Hepatocyte (in vitro differentiated cells): Measurements from ENCODE around the gene FOXE1. TPM values are rescaled to one million over a fixed set of nuclear protein-coding genes. Genes with fewer than 3 reads are reported as not detected.

Source experiments
- DNase-seq: peaks from one replicate; pipeline ENCODE4 v3.0.0-alpha.2; 2016; ENCODE audit warnings: low spot score
- H2AFZ ChIP-seq: fragments of 200-600 bp; sonication (generic); 2 replicates; pipeline ENCODE4 v1.6.0; 2016; ENCODE audit warnings: antibody characterized with exemption, mild to moderate bottlenecking
- H3K27ac ChIP-seq: fragments of 200-600 bp; sonication (generic); 2 replicates; pipeline ENCODE4 v1.5.1; 2016; ENCODE audit warnings: mild to moderate bottlenecking
- H3K27me3 ChIP-seq: fragments of 200-600 bp; sonication (generic); 2 replicates; pipeline ENCODE4 v1.6.1; 2016
- H3K36me3 ChIP-seq: fragments of 200-600 bp; sonication (generic); replicated peaks from 2 replicates; pipeline ENCODE4 v1.5.1; 2016; ENCODE audit warnings: low read depth; ENCODE audit not compliant: insufficient read depth
- H3K4me1 ChIP-seq: fragments of 200-600 bp; sonication (generic); 2 replicates; pipeline ENCODE4 v1.5.1; 2016; ENCODE audit warnings: mild to moderate bottlenecking, moderate library complexity; ENCODE audit not compliant: insufficient read depth
- H3K4me2 ChIP-seq: fragments of 200-600 bp; sonication (generic); 2 replicates; pipeline ENCODE4 v1.6.0; 2016
- H3K4me3 ChIP-seq: fragments of 200-600 bp; sonication (generic); 2 replicates; pipeline ENCODE4 v1.5.1; 2016; ENCODE audit warnings: mild to moderate bottlenecking
- H3K79me2 ChIP-seq: fragments of 200-600 bp; sonication (generic); 2 replicates; pipeline ENCODE4 v1.6.0; 2017; ENCODE audit warnings: mild to moderate bottlenecking
- H3K9me2 ChIP-seq: fragments of 200-600 bp; sonication (generic); replicated peaks from 2 replicates; pipeline ENCODE4 v1.6.0; 2017; ENCODE audit warnings: mild to moderate bottlenecking; ENCODE audit not compliant: insufficient read depth
- H3K9me3 ChIP-seq: fragments of 200-600 bp; sonication (generic); 2 replicates; pipeline ENCODE4 v1.5.1; 2016; ENCODE audit warnings: low read depth, mild to moderate bottlenecking
- H4K20me1 ChIP-seq: fragments of 200-600 bp; sonication (generic); 2 replicates; pipeline ENCODE4 v1.6.0; 2016; ENCODE audit warnings: mild to moderate bottlenecking; ENCODE audit not compliant: insufficient read depth, poor library complexity, severe bottlenecking
- EZH2 ChIP-seq: fragments of 200-600 bp; sonication (generic); IDR thresholded peaks from 2 replicates; pipeline ENCODE4 v1.6.1; 2016; ENCODE audit warnings: antibody characterized with exemption, mild to moderate bottlenecking, borderline replicate concordance
- EZH2phosphoT487 ChIP-seq: fragments of 200-600 bp; sonication (generic); IDR thresholded peaks from one replicate; pipeline ENCODE4 v1.6.1; 2018; ENCODE audit warnings: antibody characterized with exemption, mild to moderate bottlenecking, low read depth, moderate library complexity; ENCODE audit not compliant: unreplicated experiment, severe bottlenecking
- WGBS: methylation state at CpG from one replicate; pipeline ENCODE4 v1.1.6; 2016; ENCODE audit warnings: low lambda C conversion rate; ENCODE audit errors: missing lambda C conversion rate; 5-methylcytosine and 5-hydroxymethylcytosine counted together
- polyA plus RNA-seq: library from polyadenylated mRNA; unstranded; fragments of >200 nt; fragmentation: Nextera tagmentation; extraction: Ambion mirVana; gene quantifications from 2 replicates; pipeline ENCODE4 v1.2.1, GENCODE V29; 2016
- total RNA-seq: library from RNA; depleted of rRNA; stranded (reverse); fragments of >200 nt; gene quantifications from 2 replicates; pipeline ENCODE4 v1.2.3, GENCODE V29; 2014
- TF ChIP-seq, protein P1 (sequence below): fragments of 200-600 bp; sonication (generic); IDR thresholded peaks from 2 replicates; pipeline ENCODE4 v1.5.1; 2016; ENCODE audit warnings: antibody characterized with exemption, mild to moderate bottlenecking; ENCODE audit not compliant: poor library complexity

FOXE1 gene
- total RNA-seq, result 0.67 and 0.88 TPM in 2 replicates
- polyA plus RNA-seq, result 0.99 and 3.7 TPM in 2 replicates

DNA sequence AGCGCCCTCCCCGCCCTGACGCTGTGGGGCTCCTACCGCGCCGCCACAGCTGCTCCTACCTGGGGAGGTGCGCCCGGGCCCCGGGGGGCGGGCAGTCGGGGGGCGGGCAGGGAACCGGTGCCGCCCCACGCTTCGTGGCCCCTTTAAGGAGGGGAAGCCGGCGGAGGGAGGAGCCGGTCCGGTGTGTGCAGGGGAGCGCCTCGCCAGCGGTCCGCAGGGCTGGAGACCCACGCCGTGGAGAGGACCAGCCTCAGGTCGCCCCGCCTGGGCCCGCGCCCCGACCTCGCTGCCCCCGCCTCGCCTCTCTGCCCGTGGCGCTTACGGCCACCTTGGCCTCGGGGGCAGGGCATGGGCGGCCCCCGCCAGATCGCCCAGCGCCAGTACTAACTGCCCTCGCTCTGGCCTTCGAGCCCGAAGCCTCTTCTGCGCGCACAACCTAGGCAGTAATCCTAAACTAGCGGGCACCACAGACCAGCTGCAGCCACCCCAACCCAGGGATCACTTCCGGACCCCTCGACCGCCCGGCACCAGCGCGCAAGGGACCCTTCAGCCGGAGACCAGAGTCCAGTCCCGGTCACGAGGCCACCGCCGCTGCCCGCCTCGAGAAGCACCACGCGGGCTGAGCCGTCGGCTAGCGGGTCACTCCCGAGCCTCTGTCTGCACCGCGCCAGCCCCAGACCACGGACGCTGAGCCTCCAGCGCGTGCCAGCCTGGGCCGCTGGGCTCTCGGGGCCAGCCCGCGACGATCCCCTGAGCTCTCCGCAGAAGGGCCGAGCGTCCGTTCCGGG, at the start of gene FOXE1:
Gene FOXE1 (plus strand): TSS at position 171 of the 788 bp plus-strand sequence. CDS start 689 bp downstream, outside the sequence.
- H3K4me3 ChIP-seq, result peak within 1 kb of the TSS; percentile 20
- H3K9me3 ChIP-seq, result no peaks in the 10 kb centered on the region
- DNase-seq, result no peak
- TF ChIP-seq EZH2, result peak; percentile 4
- TF ChIP-seq, protein P1, sequence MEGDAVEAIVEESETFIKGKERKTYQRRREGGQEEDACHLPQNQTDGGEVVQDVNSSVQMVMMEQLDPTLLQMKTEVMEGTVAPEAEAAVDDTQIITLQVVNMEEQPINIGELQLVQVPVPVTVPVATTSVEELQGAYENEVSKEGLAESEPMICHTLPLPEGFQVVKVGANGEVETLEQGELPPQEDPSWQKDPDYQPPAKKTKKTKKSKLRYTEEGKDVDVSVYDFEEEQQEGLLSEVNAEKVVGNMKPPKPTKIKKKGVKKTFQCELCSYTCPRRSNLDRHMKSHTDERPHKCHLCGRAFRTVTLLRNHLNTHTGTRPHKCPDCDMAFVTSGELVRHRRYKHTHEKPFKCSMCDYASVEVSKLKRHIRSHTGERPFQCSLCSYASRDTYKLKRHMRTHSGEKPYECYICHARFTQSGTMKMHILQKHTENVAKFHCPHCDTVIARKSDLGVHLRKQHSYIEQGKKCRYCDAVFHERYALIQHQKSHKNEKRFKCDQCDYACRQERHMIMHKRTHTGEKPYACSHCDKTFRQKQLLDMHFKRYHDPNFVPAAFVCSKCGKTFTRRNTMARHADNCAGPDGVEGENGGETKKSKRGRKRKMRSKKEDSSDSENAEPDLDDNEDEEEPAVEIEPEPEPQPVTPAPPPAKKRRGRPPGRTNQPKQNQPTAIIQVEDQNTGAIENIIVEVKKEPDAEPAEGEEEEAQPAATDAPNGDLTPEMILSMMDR, result no peak
- no peaks in the 10 kb centered on the region for H3K9me2 ChIP-seq
- H4K20me1 ChIP-seq, result no peaks in the 10 kb centered on the region
- peaks cover 95% of the 10 kb centered on the region for H3K27me3 ChIP-seq
- 2% methylated on average over 41 of the region's 83 CpGs for WGBS
- H3K27ac ChIP-seq, result no peak within 1 kb of the TSS
- peak within 1 kb of the TSS; percentile 92 for H3K4me2 ChIP-seq
- H3K79me2 ChIP-seq, result no peaks in the 10 kb centered on the region
- H3K4me1 ChIP-seq, result peaks cover 21% of the 10 kb centered on the region
- H3K36me3 ChIP-seq, result no peaks in the 10 kb centered on the region
- H2AFZ ChIP-seq, result peak within 1 kb of the TSS; percentile 93

DNA sequence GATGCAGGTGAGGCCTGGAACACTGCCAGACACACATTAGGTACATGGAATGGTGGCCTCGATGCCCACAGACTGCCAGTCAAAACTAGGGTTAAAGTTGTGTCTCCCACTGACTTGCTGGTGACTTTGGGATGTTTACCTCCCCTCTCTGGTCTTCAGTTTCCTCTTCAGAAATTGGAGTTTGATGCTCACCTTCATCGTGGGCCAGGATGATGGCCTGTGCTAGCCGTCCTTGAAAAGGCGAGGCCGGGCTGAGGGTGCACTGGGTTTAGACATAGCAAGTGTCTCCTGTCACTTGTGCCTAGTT, 49.0 kb upstream of the FOXE1 start:
- H3K4me2 ChIP-seq, result peak overlapping the region; percentile 82
- H3K4me1 ChIP-seq, result no peaks in the 10 kb centered on the region
- peak overlapping the region; percentile 79 for H3K27ac ChIP-seq
- peak overlapping the region; percentile 35 for H3K4me3 ChIP-seq
- H3K9me3 ChIP-seq, result no peaks in the 10 kb centered on the region
- H4K20me1 ChIP-seq, result no peaks in the 10 kb centered on the region
- no peaks in the 10 kb centered on the region for H3K36me3 ChIP-seq
- no peaks in the 10 kb centered on the region for H3K9me2 ChIP-seq
- H2AFZ ChIP-seq, result peak overlapping the region; percentile 58
- no peak for TF ChIP-seq EZH2phosphoT487
- TF ChIP-seq, protein P1, result no peak
- no peak for TF ChIP-seq EZH2
- peaks cover 14% of the 10 kb centered on the region for H3K27me3 ChIP-seq
- no peak for DNase-seq
- H3K79me2 ChIP-seq, result no peaks in the 10 kb centered on the region
- 83% methylated on average over 5 of the region's 5 CpGs for WGBS

DNA sequence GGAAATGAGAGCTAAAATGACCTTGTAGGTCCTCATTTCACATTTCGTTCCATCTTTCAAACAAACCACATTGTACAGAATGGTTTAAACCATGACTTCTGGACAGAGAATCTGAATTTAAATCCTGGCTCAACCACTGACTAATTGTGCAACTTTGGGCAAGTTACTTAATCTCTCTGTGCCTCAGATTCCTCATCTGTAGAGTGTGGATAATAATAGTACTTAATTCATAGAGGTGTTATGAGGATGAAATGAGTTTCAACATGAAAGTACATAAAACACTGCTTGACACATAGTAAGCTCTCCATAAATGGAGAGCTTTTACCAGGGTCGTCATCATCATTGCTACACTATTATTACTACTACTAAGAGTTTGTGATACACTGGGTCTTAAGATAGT, 46.3 kb upstream of the FOXE1 start:
- Histone ChIP-seq H3K9me3 (no peaks in the 10 kb centered on the region), H2AFZ (no peak overlapping the region), H3K4me2 (no peak overlapping the region), H3K27ac (no peak overlapping the region), H4K20me1 (no peaks in the 10 kb centered on the region), H3K36me3 (no peaks in the 10 kb centered on the region), H3K4me1 (no peaks in the 10 kb centered on the region), H3K9me2 (no peaks in the 10 kb centered on the region), H3K27me3 (peaks cover 14% of the 10 kb centered on the region), H3K4me3 (no peak overlapping the region), H3K79me2 (no peaks in the 10 kb centered on the region)
- TF ChIP-seq, protein P1, result no peak
- no peak for TF ChIP-seq EZH2phosphoT487
- TF ChIP-seq EZH2, result no peak
- DNase-seq, result no peak
- 80% methylated on average over 2 of the region's 2 CpGs for WGBS
